Endothelial cell of umbilical vein (primary cell): ENCODE data around the gene MAGI1.

Experiments
- CTCF ChIP-seq, 2 donors: IDR thresholded peaks; 1 replicate in 1 of 2; 2 replicates in 1 of 2; pipeline ENCODE4 v1.5.1; 2011; ENCODE audit warnings: low read length in 2 of 2, mild to moderate bottlenecking in 2 of 2, moderate library complexity in 2 of 2, control low read depth in 1 of 2, inconsistent platforms in 1 of 2, low read depth in 1 of 2; ENCODE audit not compliant: insufficient read depth in 1 of 2; ENCODE audit errors: extremely low read depth in 1 of 2
- GATA2 ChIP-seq: IDR thresholded peaks from 2 replicates; pipeline ENCODE4 v1.7.0; 2011; ENCODE audit warnings: low read depth, mild to moderate bottlenecking, moderate library complexity, mixed read lengths, low read length; ENCODE audit not compliant: insufficient read length, insufficient read depth
- MAX ChIP-seq: IDR thresholded peaks from 2 replicates; pipeline ENCODE4 v1.6.1; 2011; ENCODE audit not compliant: insufficient read depth, insufficient read length
- MYC ChIP-seq: IDR thresholded peaks from one replicate; pipeline ENCODE4 v1.6.1; 2011; ENCODE audit warnings: mild to moderate bottlenecking, low read depth, low read length
- POLR2A ChIP-seq: IDR thresholded peaks from 2 replicates; pipeline ENCODE4 v1.6.1; 2012; ENCODE audit warnings: low read depth, mild to moderate bottlenecking, control low read depth, low read length

- TF ChIP-seq CTCF (IDR thresholded peaks at IDR 0.05; ENCODE audit: extremely low read depth in 1 of 2, insufficient read depth in 1 of 2, low read depth in 1 of 2, low read length in 2 of 2) (no peak), MYC (no peak), POLR2A (no peak), MAX (no peak), GATA2 (no peak)
Observed at GRCh38 chr3:66014651-66015050, 24.1 kb downstream of the MAGI1 start.
